CD14-positive monocyte (primary cell): ENCODE measurements around the gene DNTTIP2. TPM values are rescaled to one million over a fixed set of nuclear protein-coding genes. Genes with fewer than 3 reads are reported as not detected.

Experiments used
- DNase-seq, 3 donors: peaks; one replicate each; pipeline ENCODE4 v3.0.0-alpha.2; 2011 to 2022
- H2AFZ ChIP-seq: 2 replicates; pipeline ENCODE4 v1.6.0; 2012; ENCODE audit warnings: mild to moderate bottlenecking, low read depth, low read length, inconsistent platforms; ENCODE audit not compliant: insufficient read depth, poor library complexity, severe bottlenecking
- H3K27ac ChIP-seq, 2 donors: 1 replicate in 1 of 2; 2 replicates in 1 of 2; pipeline ENCODE4 v1.5.1; 2012 to 2013; ENCODE audit warnings: low read length in 2 of 2, control low read depth in 1 of 2, inconsistent platforms in 1 of 2, low read depth in 1 of 2, mild to moderate bottlenecking in 1 of 2
- H3K27me3 ChIP-seq, 2 donors: one replicate each; pipeline versions ENCODE4 v1.6.0 to v1.6.1; 2011 to 2013; ENCODE audit warnings: low read length in 2 of 2; ENCODE audit not compliant: control insufficient read depth in 2 of 2, insufficient read depth in 2 of 2
- H3K36me3 ChIP-seq, 2 donors: replicated peaks in 1 of 2; 1 replicate in 1 of 2; 2 replicates in 1 of 2; pipeline versions ENCODE4 v1.5.1 to v1.6.1; 2012 to 2013; ENCODE audit warnings: low read length in 2 of 2, control low read depth in 1 of 2, inconsistent platforms in 1 of 2, mild to moderate bottlenecking in 1 of 2; ENCODE audit not compliant: insufficient read depth in 2 of 2, control insufficient read depth in 1 of 2
- H3K4me1 ChIP-seq, 2 donors: 1 replicate in 1 of 2; 2 replicates in 1 of 2; pipeline versions ENCODE4 v1.5.1 to v1.6.1; 2012 to 2013; ENCODE audit warnings: low read length in 2 of 2, control low read depth in 1 of 2, inconsistent platforms in 1 of 2, mild to moderate bottlenecking in 1 of 2, moderate library complexity in 1 of 2; ENCODE audit not compliant: insufficient read depth in 2 of 2, control insufficient read depth in 1 of 2
- H3K4me2 ChIP-seq: replicated peaks from 2 replicates; pipeline ENCODE3; 2012; ENCODE audit warnings: low read length, moderate library complexity, mild to moderate bottlenecking; ENCODE audit not compliant: poor library complexity, severe bottlenecking; ENCODE audit errors: extremely low read depth
- H3K4me3 ChIP-seq, 3 experiments: fragments of 200-600 bp in 1 of 3; sonication (generic) in 1 of 3; replicated peaks in 1 of 3; 1 replicate in 2 of 3; 2 replicates in 1 of 3; pipeline ENCODE4 v1.5.1; 2011 to 2013; ENCODE audit warnings: low read length in 3 of 3, mild to moderate bottlenecking in 3 of 3, control low read depth in 2 of 3, low read depth in 2 of 3, inconsistent platforms in 1 of 3, moderate library complexity in 1 of 3
- H3K79me2 ChIP-seq: 2 replicates; pipeline ENCODE4 v1.6.0; 2012; ENCODE audit warnings: mild to moderate bottlenecking, control low read depth, inconsistent platforms, low read length, moderate library complexity; ENCODE audit not compliant: insufficient read depth
- H3K9ac ChIP-seq: 2 replicates; pipeline ENCODE4 v1.6.0; 2017; ENCODE audit warnings: low read length, mild to moderate bottlenecking; ENCODE audit not compliant: insufficient read depth, poor library complexity, severe bottlenecking
- H3K9me3 ChIP-seq, 2 donors: replicated peaks in 1 of 2; 1 replicate in 1 of 2; 2 replicates in 1 of 2; pipeline versions ENCODE4 v1.5.1 to v1.6.1; 2012 to 2013; ENCODE audit warnings: low read length in 2 of 2, control low read depth in 1 of 2; ENCODE audit not compliant: control insufficient read depth in 1 of 2, insufficient read depth in 1 of 2
- H4K20me1 ChIP-seq: 2 replicates; pipeline ENCODE4 v1.6.0; 2012; ENCODE audit warnings: mild to moderate bottlenecking, low read length, control low read depth, moderate library complexity; ENCODE audit not compliant: insufficient read depth
- H3K27ac Mint-ChIP-seq, 7 donors: one replicate each; pipeline ENCODE4 v1.8.0; 2020; ENCODE audit warnings: mild to moderate bottlenecking in 7 of 7, mixed read lengths in 7 of 7, moderate library complexity in 6 of 7, inconsistent platforms in 2 of 7
- H3K27me3 Mint-ChIP-seq, 3 donors: one replicate each; pipeline ENCODE4 v1.8.0; 2021 to 2022; ENCODE audit warnings: low read depth in 3 of 3, mild to moderate bottlenecking in 3 of 3, mixed read lengths in 3 of 3, moderate library complexity in 3 of 3, inconsistent platforms in 1 of 3
- H3K36me3 Mint-ChIP-seq, 2 donors: one replicate each; pipeline ENCODE4 v1.8.0; 2020; ENCODE audit warnings: mixed read lengths in 2 of 2, inconsistent platforms in 1 of 2, mild to moderate bottlenecking in 1 of 2
- H3K4me1 Mint-ChIP-seq: one replicate; pipeline ENCODE4 v1.8.0; 2020; ENCODE audit warnings: mild to moderate bottlenecking, mixed read lengths
- H3K4me3 Mint-ChIP-seq, 2 donors: one replicate each; pipeline ENCODE4 v1.8.0; 2020; ENCODE audit warnings: mild to moderate bottlenecking in 2 of 2, mixed read lengths in 2 of 2, moderate library complexity in 1 of 2
- H3K9me3 Mint-ChIP-seq, 7 donors: one replicate each; pipeline ENCODE4 v1.8.0; 2020 to 2022; ENCODE audit warnings: mixed read lengths in 7 of 7, mild to moderate bottlenecking in 6 of 7, moderate library complexity in 6 of 7, inconsistent platforms in 2 of 7
- CTCF ChIP-seq: fragments of 200-600 bp; IDR thresholded peaks from one replicate; pipeline ENCODE4 v1.8.0; 2022; ENCODE audit warnings: antibody characterized with exemption, mild to moderate bottlenecking
- WGBS: methylation state at CpG from one replicate; pipeline ENCODE4 v1.1.5; 2013; ENCODE audit warnings: missing lambda C conversion rate; ENCODE audit not compliant: insufficient coverage; 5-methylcytosine and 5-hydroxymethylcytosine counted together
- intact Hi-C, 2 donors: fragments of 100-400 bp; cut with micrococcal nuclease; formaldehyde crosslinking; loops; one replicate each; pipeline versions ENCODE4 v1.15.0 to v1.15.1; 2023
- polyA plus RNA-seq, 3 donors: library from polyadenylated mRNA; depleted of rRNA in 1 of 3; unstranded in 2 of 3; stranded (reverse) in 1 of 3; fragments of 300-500 nt in 2 of 3; fragments of >200 nt in 1 of 3; fragmentation: Illumina TruSeq in 2 of 3; gene quantifications; 1 replicate in 2 of 3; 2 replicates in 1 of 3; pipeline ENCODE4 v1.2.3, GENCODE V29; 2012 to 2021

Gene DNTTIP2
- polyA plus RNA-seq, 3 donors = 21.1 to 68.8 (median 42.1) TPM

GRCh38 chr1:93910305-93910704 is 31.3 kb upstream of the DNTTIP2 start:
- peaks cover 0 to 5% (median 0%) of the 10 kb centered on the region in 7 donors for H3K9me3 Mint-ChIP-seq
- Histone ChIP-seq H2AFZ (peak overlapping the region; percentile 89), H4K20me1 (no peaks in the 10 kb centered on the region), H3K36me3 (no peaks in the 10 kb centered on the region), H3K4me3 (peak overlapping the region in 1 of 3 experiments; percentile 86), H3K4me2 (peak overlapping the region; percentile 93), H3K4me1 (peaks cover 9 to 21% of the 10 kb centered on the region in 2 donors), H3K9me3 (no peaks in the 10 kb centered on the region), H3K27ac (no peak overlapping the region), H3K9ac (peak overlapping the region; percentile 71), H3K27me3 (no peaks in the 10 kb centered on the region), H3K79me2 (peaks cover 25% of the 10 kb centered on the region)
- no peak overlapping the region for H3K27ac Mint-ChIP-seq
- intact Hi-C loops = no loop called here
- no peak for TF ChIP-seq CTCF
- 80% methylated on average over 1 of the region's 4 CpGs for WGBS
- peaks cover 18% of the 10 kb centered on the region for H3K4me1 Mint-ChIP-seq
- DNase-seq = no peak
- peak overlapping the region; percentile 91 to 94 for H3K4me3 Mint-ChIP-seq
- H3K36me3 Mint-ChIP-seq = peaks cover 0 to 2% of the 10 kb centered on the region in 2 donors
- peaks cover 5 to 13% (median 12%) of the 10 kb centered on the region in 3 donors for H3K27me3 Mint-ChIP-seq

GRCh38 chr1:93909146-93910050 is 30.4 kb upstream of the DNTTIP2 start, which contains the start of gene GCLM:
Gene GCLM (minus strand): TSS chr1:93909430. CDS start chr1:93909163, 267 bp downstream.
- H3K27me3 Mint-ChIP-seq = peaks cover 5 to 11% (median 9%) of the 10 kb centered on the region in 3 donors
- Histone ChIP-seq H3K4me1 (peaks cover 12 to 28% of the 10 kb centered on the region in 2 donors), H3K9ac (peak within 1 kb of the TSS; percentile 71), H4K20me1 (no peaks in the 10 kb centered on the region), H3K36me3 (no peaks in the 10 kb centered on the region), H3K4me3 (peak within 1 kb of the TSS; percentile 63 to 86 (median 78)), H3K4me2 (peak within 1 kb of the TSS; percentile 93), H2AFZ (peak within 1 kb of the TSS; percentile 89), H3K27ac (peak within 1 kb of the TSS; percentile 52 to 56), H3K9me3 (no peaks in the 10 kb centered on the region), H3K27me3 (no peaks in the 10 kb centered on the region), H3K79me2 (peaks cover 32% of the 10 kb centered on the region)
- peaks cover 0 to 2% of the 10 kb centered on the region in 2 donors for H3K36me3 Mint-ChIP-seq
- intact Hi-C loops = loop anchor here (2.0 kb wide), 2 partner anchors 31 to 63 kb away; partner anchors contain the start of gene DNTTIP2 (in 1 of the 2)
- H3K27ac Mint-ChIP-seq = peak within 1 kb of the TSS; percentile 65 to 92 (median 84)
- peak; percentile 97 for TF ChIP-seq CTCF
- peaks cover 0 to 5% (median 0%) of the 10 kb centered on the region in 7 donors for H3K9me3 Mint-ChIP-seq
- peak; percentile 88 to 95 (median 92) for DNase-seq
- H3K4me1 Mint-ChIP-seq = peaks cover 22% of the 10 kb centered on the region
- H3K4me3 Mint-ChIP-seq = peak within 1 kb of the TSS; percentile 91 to 94
- WGBS = under 1% methylated on average over 95 of the region's 102 CpGs
